ENCODE data around the gene SH3YL1.

SH3YL1 gene

DNA sequence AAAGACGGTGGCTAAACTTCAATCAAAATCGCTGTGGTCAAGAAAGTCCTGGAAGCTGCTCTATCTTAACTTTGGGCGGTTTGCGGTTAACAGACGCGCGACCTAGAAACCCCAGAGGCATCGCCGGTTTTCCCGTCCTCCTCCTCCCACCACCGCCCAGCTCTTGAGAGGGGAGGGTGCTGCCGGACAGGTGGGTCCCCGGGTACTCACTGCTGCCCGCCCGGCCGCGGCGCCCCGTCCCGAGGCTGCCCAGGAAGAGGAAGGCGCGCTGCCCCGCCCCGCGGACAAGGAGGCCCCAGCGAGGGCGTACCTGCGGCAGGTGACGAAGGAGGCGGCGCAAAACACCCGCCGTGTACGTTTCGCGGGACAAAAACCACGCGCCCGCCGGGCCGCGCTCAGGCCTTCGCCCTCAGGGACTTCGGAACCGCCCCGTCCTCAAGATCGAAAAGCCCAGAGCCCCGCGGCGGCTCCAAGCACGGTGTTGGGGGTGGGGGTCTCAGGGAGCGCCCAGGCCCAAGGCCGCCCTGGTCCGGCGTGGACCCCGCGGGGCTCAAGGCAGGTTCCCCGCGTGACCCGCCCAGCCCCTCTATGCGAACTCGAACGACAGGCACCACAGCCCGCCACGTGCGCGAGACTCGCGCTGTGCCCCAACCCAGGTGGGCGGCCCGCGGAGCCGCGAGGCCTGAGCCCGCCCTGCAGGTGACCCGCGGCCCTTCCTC lies at the start of gene SH3YL1:
SH3YL1 (minus strand) TSS at position 259 of the 719 bp plus-strand sequence; CDS start at position 211, 48 bp downstream.
- FAIRE-seq, result no peak
- no peak for DNase-seq (ENCODE audit: insufficient read length, low spot score)
- no peak for TF ChIP-seq POLR2A (IDR thresholded peaks at IDR 0.05; ENCODE audit: low read depth, low read length)

DNA sequence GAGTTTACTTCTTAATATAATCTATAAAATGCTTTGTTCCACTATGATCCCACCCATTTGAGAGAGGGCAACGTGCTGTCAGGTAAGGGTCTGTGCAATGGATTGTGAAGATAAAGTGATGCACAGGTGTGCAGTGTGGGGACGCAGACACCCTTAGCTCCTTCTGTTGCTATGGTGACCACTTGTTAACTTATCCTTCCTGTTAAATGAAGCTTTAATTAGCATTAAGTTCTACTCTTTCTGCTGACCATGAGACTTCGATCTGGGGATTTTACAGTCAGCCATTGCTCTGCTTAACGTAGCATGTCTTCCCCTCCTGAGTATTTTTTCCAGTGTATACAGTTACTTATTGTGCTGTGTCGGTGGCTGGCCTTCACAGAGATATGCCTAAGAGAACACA lies 47.2 kb upstream of the SH3YL1 start:
- no peak for TF ChIP-seq POLR2A (IDR thresholded peaks at IDR 0.05; ENCODE audit: low read depth, low read length)
- FAIRE-seq, result no peak
- DNase-seq (ENCODE audit: insufficient read length, low spot score), result no peak

DNA sequence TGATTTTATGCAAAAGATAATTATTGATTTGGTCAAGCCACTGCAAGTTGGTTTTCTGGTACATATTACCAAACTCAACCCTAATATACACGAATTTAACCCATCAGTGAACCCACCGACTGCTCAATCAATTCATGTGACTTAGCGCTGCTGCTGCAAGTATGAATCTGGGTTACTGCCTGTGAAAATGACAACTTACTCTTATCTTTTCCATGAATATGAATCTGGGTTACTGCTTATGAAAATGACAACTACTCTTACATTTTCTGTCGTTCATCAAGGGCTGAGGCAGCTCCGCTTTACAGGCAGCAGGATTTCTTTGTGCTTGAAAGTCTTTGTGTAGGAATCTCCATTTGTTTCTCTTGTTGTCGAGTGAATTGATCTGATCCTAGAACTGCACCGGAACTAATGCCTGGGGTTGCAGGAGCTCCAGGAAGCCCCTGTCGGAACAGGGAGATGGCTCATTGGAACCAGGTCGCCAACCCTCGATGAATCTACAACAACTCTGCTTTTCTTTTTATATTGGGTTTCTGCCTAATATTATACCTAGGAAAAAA lies 46.2 kb upstream of the SH3YL1 start:
- FAIRE-seq (no peak), DNase-seq (ENCODE audit: insufficient read length, low spot score) (no peak)
- no peak for TF ChIP-seq POLR2A (IDR thresholded peaks at IDR 0.05; ENCODE audit: low read depth, low read length)

DNA sequence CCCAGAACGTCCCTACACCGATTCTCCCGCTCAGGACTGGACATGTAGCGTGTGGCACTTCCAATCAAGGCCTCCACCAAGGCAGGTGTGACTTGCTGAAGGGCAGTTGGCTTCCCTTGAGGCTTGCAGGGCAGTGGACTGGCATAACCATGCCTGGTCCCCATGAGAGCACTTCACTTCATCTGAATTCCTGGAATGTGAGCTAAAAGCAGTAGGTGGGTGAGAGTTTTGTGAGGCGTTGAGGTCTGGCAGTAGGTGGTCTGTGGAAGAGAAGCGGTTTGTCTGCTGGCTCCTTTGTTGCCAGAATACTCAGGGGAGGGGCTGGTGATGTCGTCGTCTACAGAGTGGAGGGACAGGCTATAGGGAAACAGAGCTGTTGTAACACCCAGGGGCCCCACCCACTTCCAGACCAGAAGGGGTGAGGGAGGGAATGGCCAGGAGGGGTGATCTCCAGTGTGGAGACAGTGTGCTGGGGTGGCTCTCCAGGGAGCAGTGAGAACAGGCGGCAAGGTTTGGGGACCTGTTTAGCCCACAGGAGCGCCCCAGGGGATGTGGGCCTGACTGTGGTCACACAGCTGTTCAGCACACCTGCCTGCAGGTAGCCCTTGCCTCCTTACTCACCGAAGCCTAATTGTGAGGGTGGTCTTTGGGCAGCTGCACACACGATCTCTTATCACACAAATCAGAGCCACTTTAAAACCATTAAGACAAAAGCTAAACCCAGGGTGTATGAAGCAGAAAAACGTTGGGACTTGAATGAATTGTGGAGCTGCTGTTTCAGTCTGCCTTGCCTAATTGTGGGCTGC lies 45.5 kb upstream of the SH3YL1 start:
- FAIRE-seq (no peak), DNase-seq (ENCODE audit: insufficient read length, low spot score) (no peak)
- TF ChIP-seq POLR2A (IDR thresholded peaks at IDR 0.05; ENCODE audit: low read depth, low read length), result no peak

- FAIRE-seq, result no peak
- TF ChIP-seq POLR2A (IDR thresholded peaks at IDR 0.05; ENCODE audit: low read depth, low read length), result no peak
- DNase-seq (ENCODE audit: insufficient read length, low spot score), result no peak
Observed at GRCh38 chr2:305366-305765, 41.5 kb upstream of the SH3YL1 start.

GRCh38 chr2:296354-296753 lies 32.5 kb upstream of the SH3YL1 start:
- no peak for FAIRE-seq
- TF ChIP-seq POLR2A (IDR thresholded peaks at IDR 0.05; ENCODE audit: low read depth, low read length), result no peak
- no peak for DNase-seq (ENCODE audit: insufficient read length, low spot score)

DNA sequence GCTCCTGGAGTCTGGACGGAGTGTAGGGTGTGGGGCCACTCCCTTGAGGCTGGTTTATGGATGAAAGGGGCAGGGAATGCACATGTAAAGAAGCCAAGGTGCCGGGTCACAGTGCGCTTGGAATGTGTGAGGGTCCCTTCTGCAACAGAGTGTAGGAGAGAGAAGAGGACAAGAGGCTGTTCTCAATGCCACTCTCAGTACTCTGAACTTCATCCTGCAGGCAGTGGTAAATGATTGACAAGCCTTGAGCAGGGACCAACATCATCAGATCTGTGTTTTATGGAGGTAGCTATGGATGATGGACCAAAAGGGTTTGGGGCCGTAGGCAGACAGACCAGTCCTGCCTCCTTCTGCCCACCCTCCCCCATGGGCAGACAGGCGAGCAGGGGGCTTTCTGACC lies 31.3 kb upstream of the SH3YL1 start:
- no peak for FAIRE-seq
- no peak for TF ChIP-seq POLR2A (IDR thresholded peaks at IDR 0.05; ENCODE audit: low read depth, low read length)

GRCh38 chr2:290090-290722 lies 26.4 kb upstream of the SH3YL1 start:
- DNase-seq (ENCODE audit: insufficient read length, low spot score), result no peak
- no peak for FAIRE-seq
- no peak for TF ChIP-seq POLR2A (IDR thresholded peaks at IDR 0.05; ENCODE audit: low read depth, low read length)

More for the DNA sequence above, 31.3 kb upstream of the SH3YL1 start:
- no peak for DNase-seq (ENCODE audit: insufficient read length, low spot score)

DNA sequence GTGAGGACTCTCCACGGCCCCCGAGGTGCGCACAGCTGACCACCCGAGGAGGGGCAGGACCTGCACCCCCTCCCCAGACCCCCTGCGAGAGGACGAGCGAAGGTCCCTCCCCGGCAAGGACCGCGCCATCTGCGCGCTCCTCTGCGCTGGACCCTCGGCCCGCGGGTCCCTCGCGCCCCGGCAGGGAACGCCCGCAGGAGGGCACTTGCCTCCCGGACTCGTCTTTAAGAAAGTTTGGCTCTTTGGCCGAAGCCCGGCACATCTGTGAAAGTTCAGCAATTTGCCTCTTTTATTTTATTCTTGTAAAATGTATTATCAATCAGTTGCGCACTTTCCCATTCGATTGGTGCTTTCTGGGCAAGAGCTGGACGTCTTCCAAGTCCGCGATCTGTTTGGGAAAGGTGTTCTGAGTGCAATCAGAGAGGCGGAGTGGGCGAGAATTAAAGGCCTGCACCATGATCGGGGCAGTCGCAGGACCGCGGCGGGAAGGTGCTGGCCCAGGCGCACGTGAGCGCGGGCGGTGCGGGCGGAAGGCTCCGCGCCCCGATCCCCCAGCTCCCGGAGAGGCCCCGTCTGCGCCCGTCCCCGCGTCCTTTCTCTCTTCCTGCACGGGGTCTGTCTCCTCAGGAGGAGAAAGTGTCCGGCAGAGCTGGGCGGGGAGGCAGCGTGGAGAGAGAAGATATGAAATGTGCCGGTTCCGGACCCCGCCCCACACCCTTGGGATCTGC lies 25.7 kb upstream of the SH3YL1 start:
- DNase-seq (ENCODE audit: insufficient read length, low spot score) (no peak), FAIRE-seq (no peak)
- no peak for TF ChIP-seq POLR2A (IDR thresholded peaks at IDR 0.05; ENCODE audit: low read depth, low read length)

- no peak for FAIRE-seq
- no peak for TF ChIP-seq POLR2A (IDR thresholded peaks at IDR 0.05; ENCODE audit: low read depth, low read length)
- DNase-seq (ENCODE audit: insufficient read length, low spot score), result no peak
Observed at GRCh38 chr2:288758-289361, 25.0 kb upstream of the SH3YL1 start.

GRCh38 chr2:287911-288757 lies 24.3 kb upstream of the SH3YL1 start, which contains the start of gene ALKAL2:
Gene ALKAL2 (minus strand): TSS chr2:288091. CDS start chr2:287835, 256 bp downstream.
- FAIRE-seq (no peak), DNase-seq (ENCODE audit: insufficient read length, low spot score) (no peak)
- no peak for TF ChIP-seq POLR2A (IDR thresholded peaks at IDR 0.05; ENCODE audit: low read depth, low read length)

DNA sequence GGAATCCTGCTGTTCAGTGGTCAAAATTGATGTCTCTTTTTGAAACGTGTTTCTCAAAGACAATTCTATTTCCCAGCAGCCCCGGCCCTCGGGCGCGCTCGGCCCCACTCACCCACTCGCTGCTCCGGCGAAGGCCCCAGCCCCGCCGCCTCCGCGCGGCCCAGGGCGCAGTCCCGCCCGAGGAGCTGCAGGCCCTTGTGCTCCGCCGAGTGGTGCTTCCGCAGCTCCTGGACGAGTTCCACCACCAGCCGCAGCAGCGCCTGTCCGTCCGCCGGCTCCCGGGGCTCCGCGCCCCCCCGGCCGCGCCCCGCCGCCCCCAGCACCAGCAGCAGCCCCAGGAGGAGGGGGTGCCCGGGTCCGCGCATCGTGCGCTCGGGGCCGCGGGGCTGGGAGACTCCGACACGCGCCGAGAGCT lies 23.6 kb upstream of the SH3YL1 start:
- no peak for FAIRE-seq

More for the DNA sequence above, 23.6 kb upstream of the SH3YL1 start:
- no peak for DNase-seq (ENCODE audit: insufficient read length, low spot score)
- TF ChIP-seq POLR2A (IDR thresholded peaks at IDR 0.05; ENCODE audit: low read depth, low read length), result no peak
